ENCODE results near the gene COX6B2.

DNA sequence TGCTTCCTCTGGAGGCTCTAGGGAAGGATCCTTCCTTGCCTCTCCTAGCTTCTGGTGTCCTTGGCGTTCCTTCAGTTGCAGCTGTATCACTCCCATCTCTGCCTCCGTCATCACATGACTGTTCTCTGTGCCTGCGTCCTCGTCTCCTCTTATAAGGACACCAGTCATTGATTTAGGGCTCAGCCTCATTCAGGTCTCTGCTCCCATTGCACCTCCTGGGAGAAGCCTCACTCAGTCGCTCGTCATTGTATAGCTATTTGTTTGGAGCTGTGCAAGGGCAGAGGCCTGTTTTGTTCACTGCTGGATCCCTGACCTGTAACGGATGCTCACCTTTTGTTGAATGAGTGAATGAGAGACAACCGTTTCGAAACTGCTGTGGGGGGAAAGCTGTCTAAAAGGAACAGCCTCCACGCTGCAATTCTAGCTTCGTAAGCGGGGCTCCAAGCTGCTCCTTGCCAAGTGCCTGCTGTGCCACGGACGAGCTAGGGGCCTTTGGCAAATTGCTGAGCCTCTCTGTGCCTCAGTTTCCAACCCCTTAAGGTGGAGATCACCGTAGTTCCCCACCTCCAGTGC, 53.5 kb downstream of the COX6B2 start:
- no peak for TF ChIP-seq SP1 (IDR thresholded peaks at IDR 0.05)
- TF ChIP-seq, protein P1, sequence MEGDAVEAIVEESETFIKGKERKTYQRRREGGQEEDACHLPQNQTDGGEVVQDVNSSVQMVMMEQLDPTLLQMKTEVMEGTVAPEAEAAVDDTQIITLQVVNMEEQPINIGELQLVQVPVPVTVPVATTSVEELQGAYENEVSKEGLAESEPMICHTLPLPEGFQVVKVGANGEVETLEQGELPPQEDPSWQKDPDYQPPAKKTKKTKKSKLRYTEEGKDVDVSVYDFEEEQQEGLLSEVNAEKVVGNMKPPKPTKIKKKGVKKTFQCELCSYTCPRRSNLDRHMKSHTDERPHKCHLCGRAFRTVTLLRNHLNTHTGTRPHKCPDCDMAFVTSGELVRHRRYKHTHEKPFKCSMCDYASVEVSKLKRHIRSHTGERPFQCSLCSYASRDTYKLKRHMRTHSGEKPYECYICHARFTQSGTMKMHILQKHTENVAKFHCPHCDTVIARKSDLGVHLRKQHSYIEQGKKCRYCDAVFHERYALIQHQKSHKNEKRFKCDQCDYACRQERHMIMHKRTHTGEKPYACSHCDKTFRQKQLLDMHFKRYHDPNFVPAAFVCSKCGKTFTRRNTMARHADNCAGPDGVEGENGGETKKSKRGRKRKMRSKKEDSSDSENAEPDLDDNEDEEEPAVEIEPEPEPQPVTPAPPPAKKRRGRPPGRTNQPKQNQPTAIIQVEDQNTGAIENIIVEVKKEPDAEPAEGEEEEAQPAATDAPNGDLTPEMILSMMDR (IDR thresholded peaks at IDR 0.05; ENCODE audit: low read depth, low read length, missing input control) = no peak
- no peak for TF ChIP-seq JUND (IDR thresholded peaks at IDR 0.05)
- no peak for TF ChIP-seq FOXA1 (IDR thresholded peaks at IDR 0.05)
- TF ChIP-seq YY1 (IDR thresholded peaks at IDR 0.05) = no peak
- TF ChIP-seq, protein P2, sequence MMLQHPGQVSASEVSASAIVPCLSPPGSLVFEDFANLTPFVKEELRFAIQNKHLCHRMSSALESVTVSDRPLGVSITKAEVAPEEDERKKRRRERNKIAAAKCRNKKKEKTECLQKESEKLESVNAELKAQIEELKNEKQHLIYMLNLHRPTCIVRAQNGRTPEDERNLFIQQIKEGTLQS (IDR thresholded peaks at IDR 0.05) = no peak
- TF ChIP-seq, protein P3, sequence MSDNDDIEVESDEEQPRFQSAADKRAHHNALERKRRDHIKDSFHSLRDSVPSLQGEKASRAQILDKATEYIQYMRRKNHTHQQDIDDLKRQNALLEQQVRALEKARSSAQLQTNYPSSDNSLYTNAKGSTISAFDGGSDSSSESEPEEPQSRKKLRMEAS (IDR thresholded peaks at IDR 0.05) = no peak
- TF ChIP-seq TAF1 (conservative IDR thresholded peaks at IDR 0.05) = no peak
- TF ChIP-seq RAD21 (IDR thresholded peaks at IDR 0.05) = no peak
- TF ChIP-seq GABPA (IDR thresholded peaks at IDR 0.05 in 1 of 2, conservative IDR thresholded peaks at IDR 0.05 in 1 of 2) = no peak
